ENCODE data around the gene CTRL.
"Not testable (repeated sequence)": the region's sequence is repeated elsewhere in the genome, so short reads cannot be mapped to it uniquely, and the experiment has no call there.

The CTRL gene

GRCh38 chr16:67939507-67940445 lies 8.1 kb upstream of the CTRL start:
- Histone ChIP-seq H3K27ac (ENCODE audit: low read depth, low read length, severe bottlenecking) (no peak overlapping the region), H3K36me3 (ENCODE audit: control insufficient read depth, insufficient read depth, low read length) (peaks cover 53% of the 10 kb centered on the region), H3K4me3 (ENCODE audit: extremely low read depth, insufficient read depth, low read length, poor library complexity, severe bottlenecking) (no peak overlapping the region), H3K9me3 (ENCODE audit: control insufficient read depth, low read length) (no peaks in the 10 kb centered on the region), H3K4me1 (ENCODE audit: control insufficient read depth, insufficient read depth, low read length, poor library complexity, severe bottlenecking) (peaks cover under 1% of the 10 kb centered on the region)
- WGBS, 2 experiments (ENCODE audit: insufficient coverage in 2 of 2): 95 to 98% methylated on average over 29 to 32 of the region's 33 CpGs

- H3K36me3 ChIP-seq (ENCODE audit: control insufficient read depth, insufficient read depth, low read length): peaks cover 32% of the 10 kb centered on the region
- not testable (repeated sequence) for H3K9me3 ChIP-seq (ENCODE audit: control insufficient read depth, low read length); H3K4me3 ChIP-seq (ENCODE audit: extremely low read depth, insufficient read depth, low read length, poor library complexity, severe bottlenecking); H3K27ac ChIP-seq (ENCODE audit: low read depth, low read length, severe bottlenecking); H3K4me1 ChIP-seq (ENCODE audit: control insufficient read depth, insufficient read depth, low read length, poor library complexity, severe bottlenecking)
- 100% methylated on average over 1 to 2 of the region's 5 CpGs for WGBS, 2 experiments (ENCODE audit: insufficient coverage in 2 of 2)
Observed at GRCh38 chr16:67937713-67938112, 6.1 kb upstream of the CTRL start.

GRCh38 chr16:67936880-67937605 lies 5.4 kb upstream of the CTRL start:
- Histone ChIP-seq H3K4me1 (ENCODE audit: control insufficient read depth, insufficient read depth, low read length, poor library complexity, severe bottlenecking) (peaks cover 3% of the 10 kb centered on the region), H3K36me3 (ENCODE audit: control insufficient read depth, insufficient read depth, low read length) (peaks cover 26% of the 10 kb centered on the region), H3K4me3 (ENCODE audit: extremely low read depth, insufficient read depth, low read length, poor library complexity, severe bottlenecking) (peak overlapping the region; percentile 86), H3K27ac (ENCODE audit: low read depth, low read length, severe bottlenecking) (no peak overlapping the region), H3K9me3 (ENCODE audit: control insufficient read depth, low read length) (no peaks in the 10 kb centered on the region)
- 28 to 44% methylated on average over 3 to 4 of the region's 6 CpGs for WGBS, 2 experiments (ENCODE audit: insufficient coverage in 2 of 2)

GRCh38 chr16:67936124-67936879 lies 4.6 kb upstream of the CTRL start, which contains the start of gene PSMB10:
PSMB10 (minus strand) TSS chr16:67936850; CDS start chr16:67936749, 101 bp downstream.
- Histone ChIP-seq H3K4me3 (ENCODE audit: extremely low read depth, insufficient read depth, low read length, poor library complexity, severe bottlenecking) (peak within 1 kb of the TSS; percentile 86), H3K27ac (ENCODE audit: low read depth, low read length, severe bottlenecking) (peak within 1 kb of the TSS; percentile 62), H3K36me3 (ENCODE audit: control insufficient read depth, insufficient read depth, low read length) (peaks cover 18% of the 10 kb centered on the region), H3K4me1 (ENCODE audit: control insufficient read depth, insufficient read depth, low read length, poor library complexity, severe bottlenecking) (peaks cover 3% of the 10 kb centered on the region), H3K9me3 (ENCODE audit: control insufficient read depth, low read length) (no peaks in the 10 kb centered on the region)
- WGBS, 2 experiments (ENCODE audit: insufficient coverage in 2 of 2): 2 to 3% methylated on average over 45 to 53 of the region's 54 CpGs

GRCh38 chr16:67935402-67936123 lies 3.9 kb upstream of the CTRL start:
- Histone ChIP-seq H3K27ac (ENCODE audit: low read depth, low read length, severe bottlenecking) (peak overlapping the region; percentile 62), H3K36me3 (ENCODE audit: control insufficient read depth, insufficient read depth, low read length) (peaks cover 15% of the 10 kb centered on the region), H3K9me3 (ENCODE audit: control insufficient read depth, low read length) (no peaks in the 10 kb centered on the region), H3K4me1 (ENCODE audit: control insufficient read depth, insufficient read depth, low read length, poor library complexity, severe bottlenecking) (peaks cover 3% of the 10 kb centered on the region), H3K4me3 (ENCODE audit: extremely low read depth, insufficient read depth, low read length, poor library complexity, severe bottlenecking) (peak overlapping the region; percentile 86)
- 0 to 1% methylated on average over 38 to 53 of the region's 55 CpGs for WGBS, 2 experiments (ENCODE audit: insufficient coverage in 2 of 2)

GRCh38 chr16:67935101-67935401 lies 3.4 kb upstream of the CTRL start:
- WGBS, 2 experiments (ENCODE audit: insufficient coverage in 2 of 2): 5 to 13% methylated on average over 7 to 13 of the region's 13 CpGs
- Histone ChIP-seq H3K4me1 (ENCODE audit: control insufficient read depth, insufficient read depth, low read length, poor library complexity, severe bottlenecking) (peaks cover 3% of the 10 kb centered on the region), H3K9me3 (ENCODE audit: control insufficient read depth, low read length) (no peaks in the 10 kb centered on the region), H3K27ac (ENCODE audit: low read depth, low read length, severe bottlenecking) (no peak overlapping the region), H3K36me3 (ENCODE audit: control insufficient read depth, insufficient read depth, low read length) (peaks cover 13% of the 10 kb centered on the region), H3K4me3 (ENCODE audit: extremely low read depth, insufficient read depth, low read length, poor library complexity, severe bottlenecking) (peak overlapping the region; percentile 86)

GRCh38 chr16:67934306-67935100 lies 2.8 kb upstream of the CTRL start:
- peaks cover 3% of the 10 kb centered on the region for H3K4me1 ChIP-seq (ENCODE audit: control insufficient read depth, insufficient read depth, low read length, poor library complexity, severe bottlenecking)
- WGBS, 2 experiments (ENCODE audit: insufficient coverage in 2 of 2): 58 to 62% methylated on average over 13 of the region's 13 CpGs
- H3K9me3 ChIP-seq (ENCODE audit: control insufficient read depth, low read length): no peaks in the 10 kb centered on the region
- H3K4me3 ChIP-seq (ENCODE audit: extremely low read depth, insufficient read depth, low read length, poor library complexity, severe bottlenecking): no peak overlapping the region
- no peak overlapping the region for H3K27ac ChIP-seq (ENCODE audit: low read depth, low read length, severe bottlenecking)
- peaks cover 13% of the 10 kb centered on the region for H3K36me3 ChIP-seq (ENCODE audit: control insufficient read depth, insufficient read depth, low read length)

- Histone ChIP-seq H3K36me3 (ENCODE audit: control insufficient read depth, insufficient read depth, low read length) (peaks cover 18% of the 10 kb centered on the region), H3K4me1 (ENCODE audit: control insufficient read depth, insufficient read depth, low read length, poor library complexity, severe bottlenecking) (peaks cover 3% of the 10 kb centered on the region), H3K9me3 (ENCODE audit: control insufficient read depth, low read length) (no peaks in the 10 kb centered on the region), H3K27ac (ENCODE audit: low read depth, low read length, severe bottlenecking) (no peak overlapping the region), H3K4me3 (ENCODE audit: extremely low read depth, insufficient read depth, low read length, poor library complexity, severe bottlenecking) (no peak overlapping the region)
- WGBS, 2 experiments (ENCODE audit: insufficient coverage in 2 of 2): 91 to 93% methylated on average over 7 of the region's 7 CpGs
Observed at GRCh38 chr16:67933805-67934204, 2.1 kb upstream of the CTRL start.

GRCh38 chr16:67932462-67932840 lies 789 bp upstream of the CTRL start:
- H3K27ac ChIP-seq (ENCODE audit: low read depth, low read length, severe bottlenecking): no peak overlapping the region
- H3K4me3 ChIP-seq (ENCODE audit: extremely low read depth, insufficient read depth, low read length, poor library complexity, severe bottlenecking): no peak overlapping the region
- no peaks in the 10 kb centered on the region for H3K9me3 ChIP-seq (ENCODE audit: control insufficient read depth, low read length)
- H3K4me1 ChIP-seq (ENCODE audit: control insufficient read depth, insufficient read depth, low read length, poor library complexity, severe bottlenecking): peaks cover 3% of the 10 kb centered on the region
- peaks cover 27% of the 10 kb centered on the region for H3K36me3 ChIP-seq (ENCODE audit: control insufficient read depth, insufficient read depth, low read length)
- 85 to 90% methylated on average over 2 to 3 of the region's 4 CpGs for WGBS, 2 experiments (ENCODE audit: insufficient coverage in 2 of 2)

Measured in mesodermal cell (in vitro differentiated cells).